SK-N-SH (cell line): ENCODE data around the gene YIF1B. TPM values are rescaled to one million over a fixed set of nuclear protein-coding genes. Genes with fewer than 3 reads are reported as not detected.

Source experiments
- CTCF ChIA-PET: fragments of 300-600, 350-600 bp; formaldehyde crosslinking; extraction: SDS; loops from one replicate; lab custom pipeline; 2021; lab: Yijun Ruan, JAX
- POLR2A ChIA-PET: fragments of 350-600 bp; sonication (Branson Sonifier 250); formaldehyde crosslinking; extraction: SDS; loops from one replicate; lab custom pipeline; 2020; ENCODE audit warnings: antibody characterized with exemption, inconsistent platforms; lab: Yijun Ruan, JAX
- DNase-seq: peaks from one replicate; pipeline ENCODE4 v3.0.0; 2012
- H2AFZ ChIP-seq: fragments of 200-600 bp; sonication (generic); 2 replicates; pipeline ENCODE4 v1.8.1; 2016; ENCODE audit warnings: antibody characterized with exemption, mild to moderate bottlenecking, low read depth
- H3F3A ChIP-seq: fragments of 200-600 bp; sonication (generic); replicated peaks from 2 replicates; pipeline ENCODE3; 2016; ENCODE audit warnings: antibody characterized with exemption, mild to moderate bottlenecking; ENCODE audit not compliant: insufficient read depth
- H3K27ac ChIP-seq, 2 experiments: fragments of 200-500 bp in 1 of 2; fragments of 200-600 bp in 1 of 2; sonication (Bioruptor generic) in 1 of 2; sonication (generic), shearing (Covaris generic) in 1 of 2; 2 replicates each; pipeline versions ENCODE4 v1.5.1 to v1.6.1; 2014 to 2016; ENCODE audit warnings: low read depth in 2 of 2, inconsistent platforms in 1 of 2, low read length in 1 of 2, mild to moderate bottlenecking in 1 of 2, mixed read lengths in 1 of 2
- H3K27me3 ChIP-seq: fragments of 200-600 bp; sonication (generic), shearing (Covaris generic); 2 replicates; pipeline ENCODE4 v1.6.1; 2016; ENCODE audit warnings: mixed run types; ENCODE audit not compliant: insufficient read depth
- H3K36me3 ChIP-seq, 2 experiments: fragments of 200-500 bp in 1 of 2; fragments of 200-600 bp in 1 of 2; sonication (Bioruptor generic) in 1 of 2; sonication (generic) in 1 of 2; replicated peaks in 1 of 2; 2 replicates each; pipeline versions ENCODE3 to v1.5.1; 2014 to 2016; ENCODE audit warnings: low read length in 1 of 2, mild to moderate bottlenecking in 1 of 2; ENCODE audit not compliant: insufficient read depth in 2 of 2, control insufficient read depth in 1 of 2
- H3K4me1 ChIP-seq, 2 experiments: fragments of 200-500 bp in 1 of 2; fragments of 200-600 bp in 1 of 2; sonication (Bioruptor generic) in 1 of 2; sonication (generic), shearing (Covaris generic) in 1 of 2; 2 replicates each; pipeline versions ENCODE4 v1.5.1 to v1.6.1; 2014 to 2016; ENCODE audit warnings: low read depth in 1 of 2, low read length in 1 of 2, mixed run types in 1 of 2; ENCODE audit not compliant: insufficient read depth in 2 of 2, control insufficient read depth in 1 of 2
- H3K4me2 ChIP-seq: fragments of 200-600 bp; sonication (generic), shearing (Covaris generic); 2 replicates; pipeline ENCODE4 v1.6.1; 2017; ENCODE audit warnings: mixed run types
- H3K4me3 ChIP-seq, 2 experiments: fragments of 200-500 bp in 1 of 2; fragments of 200-600 bp in 1 of 2; sonication (Bioruptor generic) in 1 of 2; sonication (generic), shearing (Covaris generic) in 1 of 2; 2 replicates each; pipeline versions ENCODE4 v1.5.1 to v1.8.1; 2014 to 2016; ENCODE audit warnings: low read depth in 2 of 2, inconsistent platforms in 1 of 2, low read length in 1 of 2, mild to moderate bottlenecking in 1 of 2, mixed read lengths in 1 of 2, moderate library complexity in 1 of 2
- H3K79me2 ChIP-seq: fragments of 200-600 bp; sonication (generic); 2 replicates; pipeline ENCODE4 v1.8.1; 2017; ENCODE audit warnings: mild to moderate bottlenecking; ENCODE audit not compliant: insufficient read depth
- H3K9ac ChIP-seq: fragments of 200-600 bp; sonication (generic); 2 replicates; pipeline ENCODE4 v1.6.1; 2017; ENCODE audit warnings: mixed run types
- H3K9me2 ChIP-seq: fragments of 200-600 bp; sonication (generic); 2 replicates; pipeline ENCODE4 v1.6.1; 2017; ENCODE audit warnings: mixed run types
- H3K9me3 ChIP-seq: fragments of 200-600 bp; sonication (generic); 2 replicates; pipeline ENCODE4 v1.6.1; 2017; ENCODE audit warnings: mixed run types, mild to moderate bottlenecking, moderate library complexity
- H4K20me1 ChIP-seq: fragments of 200-600 bp; sonication (generic); 2 replicates; pipeline ENCODE4 v1.6.1; 2017; ENCODE audit warnings: mild to moderate bottlenecking, mixed run types; ENCODE audit not compliant: insufficient read depth
- CHD2 ChIP-seq: fragments of 150-350 bp; IDR thresholded peaks from 2 replicates; pipeline ENCODE4 v1.6.1; 2018; ENCODE audit warnings: low read length; ENCODE audit not compliant: partially characterized antibody
- ELF1 ChIP-seq: IDR thresholded peaks from 2 replicates; pipeline ENCODE4 v1.4.0; 2012
- EP300 ChIP-seq, 2 experiments: IDR thresholded peaks; 2 replicates each; pipeline versions ENCODE4 v1.4.0 to v1.6.1; 2012; ENCODE audit warnings: borderline replicate concordance in 1 of 2, low read depth in 1 of 2, low read length in 1 of 2
- FOSL2 ChIP-seq: IDR thresholded peaks from 2 replicates; pipeline ENCODE4 v1.4.0; 2012; ENCODE audit warnings: low read depth, mild to moderate bottlenecking, moderate library complexity, borderline replicate concordance
- GABPA ChIP-seq: IDR thresholded peaks from 2 replicates; pipeline ENCODE4 v1.4.0; 2012; ENCODE audit warnings: low read depth, mild to moderate bottlenecking
- RAD21 ChIP-seq: IDR thresholded peaks from 2 replicates; pipeline ENCODE4 v1.6.1; 2012; ENCODE audit warnings: mild to moderate bottlenecking, low read length
- RFX5 ChIP-seq: IDR thresholded peaks from 2 replicates; pipeline ENCODE4 v1.6.1; 2012; ENCODE audit warnings: mild to moderate bottlenecking, improper control_type of control experiment, low read length
- TEAD4 ChIP-seq: IDR thresholded peaks from 2 replicates; pipeline ENCODE4 v1.4.0; 2012; ENCODE audit warnings: mild to moderate bottlenecking, borderline replicate concordance; ENCODE audit not compliant: insufficient read depth
- WGBS: methylation state at CpG from one replicate; pipeline ENCODE4 v1.1.6; 2017; ENCODE audit warnings: low lambda C conversion rate; 5-methylcytosine and 5-hydroxymethylcytosine counted together
- polyA plus RNA-seq, 3 experiments: library from polyadenylated mRNA; depleted of rRNA; stranded (reverse); fragments of >200 nt; gene quantifications; 2 replicates each; pipeline ENCODE4 v1.2.3, GENCODE V29; 2012
- TF ChIP-seq, protein P1 (sequence below): IDR thresholded peaks from 2 replicates; pipeline ENCODE4 v1.4.0; 2012; ENCODE audit warnings: low read depth
- TF ChIP-seq, protein P2 (sequence below): IDR thresholded peaks from 2 replicates; pipeline ENCODE4 v1.4.0; 2012; ENCODE audit warnings: low read depth, borderline replicate concordance
- TF ChIP-seq, protein P3 (sequence below): fragments of 150-350 bp; IDR thresholded peaks from 2 replicates; pipeline ENCODE4 v1.6.1; 2016; ENCODE audit warnings: mild to moderate bottlenecking, low read depth, low read length
- TF ChIP-seq, protein P4 (sequence below): fragments of 200-600 bp; sonication (generic); IDR thresholded peaks from 2 replicates; pipeline ENCODE4 v1.6.1; 2017; ENCODE audit warnings: antibody characterized with exemption, mild to moderate bottlenecking, moderate library complexity

Gene YIF1B
- polyA plus RNA-seq, 1 of the 3 experiments (the other 2 are of a cell fraction) = 121 TPM

DNA sequence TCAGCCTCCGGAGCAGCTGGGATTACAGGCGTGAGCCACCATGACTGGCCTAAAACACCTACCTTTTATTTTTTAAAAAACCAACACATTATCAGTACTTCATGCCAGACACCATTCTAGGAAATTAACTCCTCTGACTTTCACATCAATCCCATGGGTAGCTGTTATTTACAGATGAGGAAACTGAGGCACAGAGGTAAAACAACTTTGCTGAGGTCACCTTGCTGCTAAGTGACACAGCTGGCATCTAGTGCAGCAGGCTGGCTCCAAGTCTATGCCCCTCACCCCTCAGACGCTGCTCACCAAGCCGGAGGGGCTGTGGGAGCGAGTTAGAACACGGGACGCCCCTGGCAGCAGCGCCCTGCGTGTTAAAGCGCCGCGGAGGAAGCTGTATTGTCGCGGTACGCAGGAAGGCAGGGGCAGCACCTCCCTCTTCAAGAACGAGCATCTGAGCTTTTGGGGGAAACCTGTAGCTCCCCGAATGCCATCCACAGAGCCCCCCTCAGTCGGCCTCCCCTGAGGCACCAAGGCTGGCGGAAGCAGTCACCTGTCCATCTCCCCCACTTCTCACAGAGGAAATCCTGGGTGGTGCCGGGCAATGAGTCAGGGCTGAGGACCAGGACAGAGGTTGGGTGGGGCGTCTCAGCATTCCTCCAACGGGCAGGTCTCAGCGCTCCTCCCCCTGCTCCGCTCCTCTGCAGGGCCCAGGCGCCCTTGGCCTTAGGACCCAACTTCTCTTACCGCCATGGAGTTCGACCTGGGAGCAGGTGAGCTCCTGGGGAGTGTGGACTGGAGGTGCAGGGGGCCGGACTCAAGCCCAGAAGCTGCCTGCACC lies 12.0 kb downstream of the YIF1B start, which contains the start of gene C19orf33:
C19orf33 (plus strand) TSS at position 735 of the 835 bp plus-strand sequence; CDS start at position 746, 11 bp downstream.
- Histone ChIP-seq H3K27ac (no peak within 1 kb of the TSS), H3K36me3 (peaks cover 0 to 6% of the 10 kb centered on the region in 2 experiments), H2AFZ (no peak within 1 kb of the TSS), H3K4me1 (no peaks in the 10 kb centered on the region; a peak in 1 of 4 replicates), H4K20me1 (no peaks in the 10 kb centered on the region), H3K9me3 (no peaks in the 10 kb centered on the region), H3K4me3 (no peak within 1 kb of the TSS), H3K9me2 (no peaks in the 10 kb centered on the region), H3F3A (peaks cover 22% of the 10 kb centered on the region), H3K9ac (no peak within 1 kb of the TSS), H3K27me3 (no peaks in the 10 kb centered on the region), H3K79me2 (no peaks in the 10 kb centered on the region), H3K4me2 (no peak within 1 kb of the TSS)
- ChIA-PET POLR2A (no interaction called here), CTCF (interaction anchor here (1.0 to 1.1 kb wide), 2 partner anchors 59 to 401 kb away, joined by 4 to 5 read pairs; no protein-coding TSS in a partner anchor)
- no peak for DNase-seq
- TF ChIP-seq, protein P1, sequence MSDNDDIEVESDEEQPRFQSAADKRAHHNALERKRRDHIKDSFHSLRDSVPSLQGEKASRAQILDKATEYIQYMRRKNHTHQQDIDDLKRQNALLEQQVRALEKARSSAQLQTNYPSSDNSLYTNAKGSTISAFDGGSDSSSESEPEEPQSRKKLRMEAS = no peak
- no peak for TF ChIP-seq EP300 (IDR thresholded peaks at IDR 0.05; ENCODE audit: borderline replicate concordance in 1 of 2, low read depth in 1 of 2, low read length in 1 of 2)
- TF ChIP-seq, protein P2, sequence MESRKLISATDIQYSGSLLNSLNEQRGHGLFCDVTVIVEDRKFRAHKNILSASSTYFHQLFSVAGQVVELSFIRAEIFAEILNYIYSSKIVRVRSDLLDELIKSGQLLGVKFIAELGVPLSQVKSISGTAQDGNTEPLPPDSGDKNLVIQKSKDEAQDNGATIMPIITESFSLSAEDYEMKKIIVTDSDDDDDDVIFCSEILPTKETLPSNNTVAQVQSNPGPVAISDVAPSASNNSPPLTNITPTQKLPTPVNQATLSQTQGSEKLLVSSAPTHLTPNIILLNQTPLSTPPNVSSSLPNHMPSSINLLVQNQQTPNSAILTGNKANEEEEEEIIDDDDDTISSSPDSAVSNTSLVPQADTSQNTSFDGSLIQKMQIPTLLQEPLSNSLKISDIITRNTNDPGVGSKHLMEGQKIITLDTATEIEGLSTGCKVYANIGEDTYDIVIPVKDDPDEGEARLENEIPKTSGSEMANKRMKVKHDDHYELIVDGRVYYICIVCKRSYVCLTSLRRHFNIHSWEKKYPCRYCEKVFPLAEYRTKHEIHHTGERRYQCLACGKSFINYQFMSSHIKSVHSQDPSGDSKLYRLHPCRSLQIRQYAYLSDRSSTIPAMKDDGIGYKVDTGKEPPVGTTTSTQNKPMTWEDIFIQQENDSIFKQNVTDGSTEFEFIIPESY = no peak
- TF ChIP-seq, protein P3, sequence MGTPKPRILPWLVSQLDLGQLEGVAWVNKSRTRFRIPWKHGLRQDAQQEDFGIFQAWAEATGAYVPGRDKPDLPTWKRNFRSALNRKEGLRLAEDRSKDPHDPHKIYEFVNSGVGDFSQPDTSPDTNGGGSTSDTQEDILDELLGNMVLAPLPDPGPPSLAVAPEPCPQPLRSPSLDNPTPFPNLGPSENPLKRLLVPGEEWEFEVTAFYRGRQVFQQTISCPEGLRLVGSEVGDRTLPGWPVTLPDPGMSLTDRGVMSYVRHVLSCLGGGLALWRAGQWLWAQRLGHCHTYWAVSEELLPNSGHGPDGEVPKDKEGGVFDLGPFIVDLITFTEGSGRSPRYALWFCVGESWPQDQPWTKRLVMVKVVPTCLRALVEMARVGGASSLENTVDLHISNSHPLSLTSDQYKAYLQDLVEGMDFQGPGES = no peak
- 68% methylated on average over 19 of the region's 28 CpGs for WGBS

- no peak for DNase-seq
- TF ChIP-seq, protein P2 = no peak
- TF ChIP-seq TEAD4 = no peak
- TF ChIP-seq RAD21 = no peak
- TF ChIP-seq, protein P4, sequence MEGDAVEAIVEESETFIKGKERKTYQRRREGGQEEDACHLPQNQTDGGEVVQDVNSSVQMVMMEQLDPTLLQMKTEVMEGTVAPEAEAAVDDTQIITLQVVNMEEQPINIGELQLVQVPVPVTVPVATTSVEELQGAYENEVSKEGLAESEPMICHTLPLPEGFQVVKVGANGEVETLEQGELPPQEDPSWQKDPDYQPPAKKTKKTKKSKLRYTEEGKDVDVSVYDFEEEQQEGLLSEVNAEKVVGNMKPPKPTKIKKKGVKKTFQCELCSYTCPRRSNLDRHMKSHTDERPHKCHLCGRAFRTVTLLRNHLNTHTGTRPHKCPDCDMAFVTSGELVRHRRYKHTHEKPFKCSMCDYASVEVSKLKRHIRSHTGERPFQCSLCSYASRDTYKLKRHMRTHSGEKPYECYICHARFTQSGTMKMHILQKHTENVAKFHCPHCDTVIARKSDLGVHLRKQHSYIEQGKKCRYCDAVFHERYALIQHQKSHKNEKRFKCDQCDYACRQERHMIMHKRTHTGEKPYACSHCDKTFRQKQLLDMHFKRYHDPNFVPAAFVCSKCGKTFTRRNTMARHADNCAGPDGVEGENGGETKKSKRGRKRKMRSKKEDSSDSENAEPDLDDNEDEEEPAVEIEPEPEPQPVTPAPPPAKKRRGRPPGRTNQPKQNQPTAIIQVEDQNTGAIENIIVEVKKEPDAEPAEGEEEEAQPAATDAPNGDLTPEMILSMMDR = no peak
- TF ChIP-seq RFX5 = no peak
- TF ChIP-seq, protein P3 = no peak
- TF ChIP-seq FOSL2 = no peak
- TF ChIP-seq ELF1 = no peak
- TF ChIP-seq CHD2 = no peak
- TF ChIP-seq GABPA = no peak
- TF ChIP-seq, protein P1 = no peak
These were observed 16.7 kb downstream of the YIF1B start for GRCh38 chr19:38298821-38299680.

More at GRCh38 chr19:38298821-38299680, 16.7 kb downstream of the YIF1B start:
- no peaks in the 10 kb centered on the region for H3K27me3 ChIP-seq
- H3K27ac ChIP-seq = no peak overlapping the region
- H3K9me3 ChIP-seq = no peaks in the 10 kb centered on the region
- no peaks in the 10 kb centered on the region; a peak in 1 of 4 replicates for H3K4me1 ChIP-seq
- no peak overlapping the region for H3K4me3 ChIP-seq
- WGBS = 75% methylated on average over 11 of the region's 11 CpGs
- H3K79me2 ChIP-seq = no peaks in the 10 kb centered on the region
- ChIA-PET POLR2A (no interaction called here), CTCF (interaction anchor here (0.7 kb wide), 1 partner anchor 55 kb away, joined by 4 read pairs; no protein-coding TSS in a partner anchor)
- H3K4me2 ChIP-seq = no peak overlapping the region
- no peaks in the 10 kb centered on the region for H3K9me2 ChIP-seq
- H2AFZ ChIP-seq = no peak overlapping the region
- H4K20me1 ChIP-seq = no peaks in the 10 kb centered on the region
- H3K36me3 ChIP-seq = no peaks in the 10 kb centered on the region
- H3K9ac ChIP-seq = no peak overlapping the region
- H3F3A ChIP-seq = peaks cover 22% of the 10 kb centered on the region
